Esophagus (tissue), 2 donors: Measurements from ENCODE around the gene DGKG. TPM values are rescaled to one million over a fixed set of nuclear protein-coding genes. Genes with fewer than 3 reads are reported as not detected.

Experiments used
- H3K27ac ChIP-seq, 2 donors: one replicate each; pipeline ENCODE4 v1.5.1; 2013; ENCODE audit warnings: low read depth in 2 of 2, mild to moderate bottlenecking in 2 of 2, inconsistent platforms in 1 of 2, low read length in 1 of 2, moderate library complexity in 1 of 2
- H3K27me3 ChIP-seq, 2 donors: one replicate each; pipeline ENCODE4 v1.6.1; 2013; ENCODE audit warnings: low read length in 2 of 2, control low read depth in 1 of 2, mild to moderate bottlenecking in 1 of 2; ENCODE audit not compliant: insufficient read depth in 2 of 2, control insufficient read depth in 1 of 2
- H3K36me3 ChIP-seq, 2 donors: one replicate each; pipeline ENCODE4 v1.6.1; 2013; ENCODE audit warnings: low read length in 1 of 2; ENCODE audit not compliant: control insufficient read depth in 2 of 2, insufficient read depth in 2 of 2
- H3K4me1 ChIP-seq, 2 donors: one replicate each; pipeline ENCODE4 v1.6.1; 2013; ENCODE audit warnings: low read length in 1 of 2; ENCODE audit not compliant: control insufficient read depth in 2 of 2, insufficient read depth in 2 of 2
- H3K4me3 ChIP-seq, 2 donors: one replicate each; pipeline ENCODE4 v1.5.1; 2013; ENCODE audit warnings: low read length in 2 of 2, mild to moderate bottlenecking in 2 of 2, low read depth in 1 of 2, moderate library complexity in 1 of 2
- H3K9me3 ChIP-seq, 2 donors: one replicate each; pipeline ENCODE4 v1.6.1; 2013; ENCODE audit warnings: mild to moderate bottlenecking in 2 of 2, low read depth in 1 of 2, low read length in 1 of 2, moderate library complexity in 1 of 2; ENCODE audit not compliant: control insufficient read depth in 2 of 2, insufficient read depth in 1 of 2
- WGBS, 2 donors: extraction: QIAGEN DNeasy Blood & Tissue Kit; methylation state at CpG; one replicate each; pipeline ENCODE4 v1.1.7; 2013; 5-methylcytosine and 5-hydroxymethylcytosine counted together
- polyA plus RNA-seq, 2 donors: library from polyadenylated mRNA; stranded (reverse); fragments of 200-250 nt; gene quantifications; one replicate each; pipeline ENCODE4 v1.2.3, GENCODE V29; 2013
- donor health status: healthy with polysubstance abuse.
- donor health status: Bipolar disorder and iron deficiency.

Gene DGKG
- polyA plus RNA-seq, 2 donors = 0.88 to 1.6 TPM

GRCh38 chr3:186239321-186239720 is 122.7 kb downstream of the DGKG start:
- peaks cover 4 to 10% of the 10 kb centered on the region in 2 donors for H3K4me1 ChIP-seq
- H3K36me3 ChIP-seq = no peaks in the 10 kb centered on the region
- no peak overlapping the region for H3K27ac ChIP-seq
- no peak overlapping the region for H3K4me3 ChIP-seq
- H3K27me3 ChIP-seq = no peaks in the 10 kb centered on the region
- no peaks in the 10 kb centered on the region for H3K9me3 ChIP-seq
- WGBS, 2 donors = 79 to 82% methylated on average over 10 of the region's 10 CpGs

GRCh38 chr3:186237915-186238314 is 124.1 kb downstream of the DGKG start:
- Histone ChIP-seq H3K4me1 (peaks cover 4 to 10% of the 10 kb centered on the region in 2 donors), H3K27ac (no peak overlapping the region), H3K9me3 (no peaks in the 10 kb centered on the region), H3K4me3 (no peak overlapping the region), H3K27me3 (no peaks in the 10 kb centered on the region), H3K36me3 (no peaks in the 10 kb centered on the region)
- 83 to 86% methylated on average over 2 of the region's 2 CpGs for WGBS, 2 donors

- no peaks in the 10 kb centered on the region for H3K4me1 ChIP-seq
- WGBS, 2 donors = 76 to 78% methylated on average over 6 of the region's 6 CpGs
- H3K36me3 ChIP-seq = no peaks in the 10 kb centered on the region
- H3K27ac ChIP-seq = no peak overlapping the region
- no peak overlapping the region for H3K4me3 ChIP-seq
- H3K9me3 ChIP-seq = no peaks in the 10 kb centered on the region
- no peaks in the 10 kb centered on the region for H3K27me3 ChIP-seq
Observed at GRCh38 chr3:186236357-186237020, 125.5 kb downstream of the DGKG start.

GRCh38 chr3:186235554-186235953 is 126.5 kb downstream of the DGKG start:
- WGBS, 2 donors = 73 to 74% methylated on average over 5 of the region's 5 CpGs
- no peak overlapping the region for H3K4me3 ChIP-seq

GRCh38 chr3:186234152-186234551 is 127.9 kb downstream of the DGKG start:
- Histone ChIP-seq H3K27me3 (no peaks in the 10 kb centered on the region), H3K27ac (no peak overlapping the region), H3K4me3 (no peak overlapping the region), H3K4me1 (no peaks in the 10 kb centered on the region), H3K36me3 (no peaks in the 10 kb centered on the region), H3K9me3 (no peaks in the 10 kb centered on the region)
- 72 to 73% methylated on average over 5 of the region's 5 CpGs for WGBS, 2 donors

More at GRCh38 chr3:186235554-186235953, 126.5 kb downstream of the DGKG start:
- Histone ChIP-seq H3K4me1 (no peaks in the 10 kb centered on the region), H3K27ac (no peak overlapping the region), H3K36me3 (no peaks in the 10 kb centered on the region), H3K9me3 (no peaks in the 10 kb centered on the region), H3K27me3 (no peaks in the 10 kb centered on the region)

GRCh38 chr3:186226482-186226881 is 135.6 kb downstream of the DGKG start:
- H3K27ac ChIP-seq = no peak overlapping the region
- no peaks in the 10 kb centered on the region for H3K36me3 ChIP-seq
- WGBS, 2 donors = 88 to 94% methylated on average over 2 of the region's 2 CpGs
- no peaks in the 10 kb centered on the region for H3K27me3 ChIP-seq
- no peaks in the 10 kb centered on the region for H3K9me3 ChIP-seq
- no peaks in the 10 kb centered on the region for H3K4me1 ChIP-seq
- no peak overlapping the region for H3K4me3 ChIP-seq

GRCh38 chr3:186225603-186226002 is 136.4 kb downstream of the DGKG start:
- no peaks in the 10 kb centered on the region for H3K9me3 ChIP-seq
- H3K36me3 ChIP-seq = no peaks in the 10 kb centered on the region
- H3K27me3 ChIP-seq = no peaks in the 10 kb centered on the region
- H3K4me3 ChIP-seq = no peak overlapping the region
- peaks cover 0 to 4% of the 10 kb centered on the region in 2 donors for H3K4me1 ChIP-seq
- 31 to 49% methylated on average over 6 of the region's 6 CpGs for WGBS, 2 donors
- no peak overlapping the region for H3K27ac ChIP-seq

GRCh38 chr3:186224041-186224610 is 137.9 kb downstream of the DGKG start:
- H3K4me1 ChIP-seq = peaks cover 0 to 7% of the 10 kb centered on the region in 2 donors
- no peaks in the 10 kb centered on the region for H3K27me3 ChIP-seq
- H3K27ac ChIP-seq = no peak overlapping the region
- WGBS, 2 donors = 82 to 87% methylated on average over 7 of the region's 7 CpGs
- H3K36me3 ChIP-seq = no peaks in the 10 kb centered on the region
- no peaks in the 10 kb centered on the region for H3K9me3 ChIP-seq
- no peak overlapping the region for H3K4me3 ChIP-seq

- no peak overlapping the region for H3K27ac ChIP-seq
- H3K4me3 ChIP-seq = no peak overlapping the region
- no peaks in the 10 kb centered on the region for H3K27me3 ChIP-seq
- 78 to 79% methylated on average over 5 of the region's 5 CpGs for WGBS, 2 donors
- H3K9me3 ChIP-seq = no peaks in the 10 kb centered on the region
- peaks cover 0 to 7% of the 10 kb centered on the region in 2 donors for H3K4me1 ChIP-seq
- no peaks in the 10 kb centered on the region for H3K36me3 ChIP-seq
Observed at GRCh38 chr3:186223476-186223875, 138.6 kb downstream of the DGKG start.
